Pancreas (tissue), 10 donors: Measurements from ENCODE around the gene CHST11. TPM values are rescaled to one million over a fixed set of nuclear protein-coding genes. Genes with fewer than 3 reads are reported as not detected.

Source experiments
- ATAC-seq, 4 donors: fragments of 200-7000 bp; cut with Tn5 transposase; one replicate each; pipeline versions ENCODE4 v1.8.0 to v1.9.1; 2020; ENCODE audit warnings: mild to moderate bottlenecking in 4 of 4, moderate library complexity in 4 of 4
- DNase-seq, 6 donors: peaks; one replicate each; pipeline ENCODE4 v3.0.0-alpha.2; 2020
- FAIRE-seq: peaks from 2 replicates; lab custom pipeline; 2012; peaks lifted over from hg19 to GRCh38; lab: Jason Lieb, UNC
- H3K27ac ChIP-seq, 4 donors: fragments of 200-600 bp; sonication (generic); 1 replicate in 3 of 4; 2 replicates in 1 of 4; pipeline versions ENCODE4 v1.5.0 to v1.8.0; 2020
- H3K27me3 ChIP-seq, 4 donors: fragments of 200-600 bp; one replicate each; pipeline ENCODE4 v1.8.0; 2021
- H3K36me3 ChIP-seq, 3 donors: fragments of 200-600 bp; sonication (generic) in 1 of 3; one replicate each; pipeline versions ENCODE4 v1.5.0 to v1.8.0; 2020 to 2021
- H3K4me1 ChIP-seq, 3 donors: fragments of 200-600 bp; one replicate each; pipeline ENCODE4 v1.8.0; 2021
- H3K4me3 ChIP-seq, 4 donors: fragments of 200-600 bp; sonication (generic) in 2 of 4; one replicate each; pipeline versions ENCODE4 v1.5.0 to v1.8.0; 2020 to 2021
- H3K9me3 ChIP-seq, 4 donors: fragments of 200-600 bp; one replicate each; pipeline ENCODE4 v1.8.0; 2021
- WGBS, 2 donors: extraction: QIAGEN DNeasy Blood & Tissue Kit; methylation state at CpG; one replicate each; pipeline ENCODE4 v1.1.7; 2013; 5-methylcytosine and 5-hydroxymethylcytosine counted together
- intact Hi-C, 3 donors: fragments of 100-400 bp; cut with DNase I; formaldehyde crosslinking; loops; one replicate each; pipeline versions ENCODE4 v1.11.1 to v1.14.2; 2022
- polyA plus RNA-seq, 2 donors: library from polyadenylated mRNA; stranded (reverse); fragments of 200-250 nt; gene quantifications; one replicate each; pipeline ENCODE4 v1.2.3, GENCODE V29; 2013
- total RNA-seq, 6 donors: library from RNA; stranded (reverse); fragmentation: NEBNext Ultra II Directional in 4 of 6; extraction: Animal tissue kit (Norgen Biotek cat#: 25700) in 4 of 6; gene quantifications; one replicate each; pipeline versions ENCODE4 v1.2.1 to v1.2.4, GENCODE V29; 2021 to 2023
- TF ChIP-seq, protein P1 (sequence below), 4 donors: fragments of 200-600 bp; sonication (generic) in 3 of 4; IDR thresholded peaks; one replicate each; pipeline versions ENCODE4 v1.5.0 to v1.8.0; 2021; ENCODE audit warnings: antibody characterized with exemption in 4 of 4
- donor health status: healthy with polysubstance abuse.
- donor health status: DM: no; HTN: no; CAD: no; lungs with moderate emphysema.
- donor health status: DM: no; HTN: no; CAD: no.
- donor health status: control.
- donor health status: control.
- donor health status: Bipolar disorder and iron deficiency.
- donor health status: DM: yes; HTN: yes; CAD: no.
- donor health status: DM: no; HTN: no; CAD: no.
- donor health status: DM: no; HTN: no; CAD: no.
- donor health status: DM: yes; HTN: yes; CAD: no.

CHST11 gene
- total and polyA plus RNA-seq, 8 donors: 1.1 to 14.8 (median 7.8) TPM

DNA sequence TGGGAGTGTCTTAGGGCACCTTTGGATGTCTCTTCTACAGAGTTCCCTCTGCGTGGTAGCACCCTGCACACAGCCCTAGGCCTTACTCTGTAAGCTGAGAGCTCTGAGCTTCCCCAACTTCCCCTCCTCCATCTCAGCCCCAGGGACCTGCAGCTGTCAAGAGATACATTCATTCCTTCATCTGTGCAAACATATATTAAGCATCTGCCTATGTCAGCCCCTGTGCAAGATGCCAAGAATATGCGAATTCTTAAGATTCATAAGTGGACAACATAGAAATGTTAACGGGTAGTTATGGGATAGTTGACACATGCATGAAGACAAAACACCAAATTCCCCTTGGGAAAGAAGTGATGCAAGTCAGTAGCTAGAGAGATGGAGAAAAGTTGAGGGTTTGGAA, 310.5 kb downstream of the CHST11 start:
- intact Hi-C loops: no loop called here
- Histone ChIP-seq H3K4me1 (no peaks in the 10 kb centered on the region), H3K4me3 (no peak overlapping the region), H3K27me3 (no peaks in the 10 kb centered on the region), H3K27ac (no peak overlapping the region), H3K36me3 (no peaks in the 10 kb centered on the region), H3K9me3 (no peaks in the 10 kb centered on the region)
- no peak for FAIRE-seq
- no peak for DNase-seq
- WGBS, 2 donors: 93% methylated on average over 3 of the region's 3 CpGs
- ATAC-seq: no peak
- TF ChIP-seq, protein P1, sequence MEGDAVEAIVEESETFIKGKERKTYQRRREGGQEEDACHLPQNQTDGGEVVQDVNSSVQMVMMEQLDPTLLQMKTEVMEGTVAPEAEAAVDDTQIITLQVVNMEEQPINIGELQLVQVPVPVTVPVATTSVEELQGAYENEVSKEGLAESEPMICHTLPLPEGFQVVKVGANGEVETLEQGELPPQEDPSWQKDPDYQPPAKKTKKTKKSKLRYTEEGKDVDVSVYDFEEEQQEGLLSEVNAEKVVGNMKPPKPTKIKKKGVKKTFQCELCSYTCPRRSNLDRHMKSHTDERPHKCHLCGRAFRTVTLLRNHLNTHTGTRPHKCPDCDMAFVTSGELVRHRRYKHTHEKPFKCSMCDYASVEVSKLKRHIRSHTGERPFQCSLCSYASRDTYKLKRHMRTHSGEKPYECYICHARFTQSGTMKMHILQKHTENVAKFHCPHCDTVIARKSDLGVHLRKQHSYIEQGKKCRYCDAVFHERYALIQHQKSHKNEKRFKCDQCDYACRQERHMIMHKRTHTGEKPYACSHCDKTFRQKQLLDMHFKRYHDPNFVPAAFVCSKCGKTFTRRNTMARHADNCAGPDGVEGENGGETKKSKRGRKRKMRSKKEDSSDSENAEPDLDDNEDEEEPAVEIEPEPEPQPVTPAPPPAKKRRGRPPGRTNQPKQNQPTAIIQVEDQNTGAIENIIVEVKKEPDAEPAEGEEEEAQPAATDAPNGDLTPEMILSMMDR (IDR thresholded peaks at IDR 0.05): no peak

DNA sequence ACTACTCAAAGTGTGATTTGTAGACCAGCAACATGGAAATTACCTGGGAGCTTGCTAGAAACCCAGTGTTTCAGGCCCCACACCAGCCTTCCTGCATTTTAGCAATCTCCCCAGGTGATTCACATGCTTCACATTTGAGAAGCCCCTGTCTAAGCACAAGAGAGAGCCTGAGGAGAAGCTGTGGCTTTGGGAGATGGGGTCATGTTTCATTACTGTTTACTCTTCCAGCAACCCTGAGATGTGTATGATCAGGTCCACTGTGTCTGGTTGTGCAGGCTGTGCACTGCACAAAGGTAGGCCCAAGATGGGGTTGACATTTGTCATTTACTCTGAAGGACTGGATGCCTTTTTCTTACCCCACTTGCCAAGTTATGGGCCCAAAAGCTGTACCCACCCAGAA, 311.3 kb downstream of the CHST11 start:
- DNase-seq (no peak), ATAC-seq (no peak), FAIRE-seq (no peak)
- H3K27ac ChIP-seq: no peak overlapping the region
- H3K4me1 ChIP-seq: no peaks in the 10 kb centered on the region
- no peaks in the 10 kb centered on the region for H3K36me3 ChIP-seq
- intact Hi-C loops: no loop called here
- TF ChIP-seq, protein P1 (IDR thresholded peaks at IDR 0.05): no peak
- H3K9me3 ChIP-seq: no peaks in the 10 kb centered on the region
- no peak overlapping the region for H3K4me3 ChIP-seq
- no peaks in the 10 kb centered on the region for H3K27me3 ChIP-seq

DNA sequence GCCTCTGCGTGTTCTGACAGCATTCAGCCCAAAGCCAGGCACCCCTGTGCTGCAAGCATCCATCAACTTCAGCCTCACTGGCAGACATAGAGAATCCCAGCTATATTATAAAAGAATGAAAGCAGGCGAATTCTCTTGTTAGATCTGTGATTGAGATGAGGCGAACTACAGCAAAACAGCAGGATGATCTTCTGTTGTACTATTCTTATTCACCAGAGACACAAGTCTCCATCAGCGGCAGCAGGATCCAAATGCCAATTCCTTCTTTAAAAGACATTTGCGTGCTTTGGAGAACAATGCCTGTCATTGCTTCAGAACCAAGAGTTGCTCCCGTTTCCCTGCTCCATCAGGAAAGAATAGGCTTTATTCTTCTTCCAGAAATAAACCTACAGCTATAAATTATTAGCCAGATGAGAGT, 312.4 kb downstream of the CHST11 start:
- no peak overlapping the region for H3K27ac ChIP-seq
- no peak overlapping the region for H3K4me3 ChIP-seq
- H3K9me3 ChIP-seq: no peaks in the 10 kb centered on the region
- H3K27me3 ChIP-seq: no peaks in the 10 kb centered on the region
- FAIRE-seq: no peak
- TF ChIP-seq, protein P1 (IDR thresholded peaks at IDR 0.05): no peak
- no peak for DNase-seq
- H3K36me3 ChIP-seq: no peaks in the 10 kb centered on the region
- H3K4me1 ChIP-seq: no peaks in the 10 kb centered on the region
- ATAC-seq: no peak
- intact Hi-C loops: no loop called here
- WGBS, 2 donors: 75 to 81% methylated on average over 6 of the region's 6 CpGs

DNA sequence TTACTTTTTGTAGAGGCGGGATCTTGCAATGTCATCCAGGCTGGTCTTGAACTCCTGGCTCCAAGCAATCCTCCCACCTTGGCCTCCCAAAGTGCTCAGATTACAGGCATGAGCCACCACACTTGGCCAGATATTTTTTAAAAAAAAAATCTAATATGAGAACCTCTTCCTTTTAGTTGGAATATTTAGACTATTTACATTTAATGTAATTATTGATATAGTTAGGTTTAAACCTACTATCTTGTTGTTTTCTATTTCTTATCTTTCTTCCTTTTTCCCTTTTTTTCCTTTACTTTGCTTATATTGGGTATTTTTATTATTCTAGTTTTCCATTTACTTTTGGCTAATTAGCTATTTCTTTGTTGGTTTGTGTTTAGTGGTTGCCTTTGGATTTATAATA, 315.6 kb downstream of the CHST11 start:
- no peak overlapping the region for H3K4me3 ChIP-seq
- ATAC-seq (no peak), DNase-seq (no peak), FAIRE-seq (no peak)
- no peaks in the 10 kb centered on the region for H3K9me3 ChIP-seq
- TF ChIP-seq, protein P1 (IDR thresholded peaks at IDR 0.05): no peak
- H3K36me3 ChIP-seq: no peaks in the 10 kb centered on the region
- WGBS, 2 donors: 94 to 95% methylated on average over 1 of the region's 1 CpG
- H3K27me3 ChIP-seq: no peaks in the 10 kb centered on the region
- H3K4me1 ChIP-seq: no peaks in the 10 kb centered on the region
- H3K27ac ChIP-seq: no peak overlapping the region
- intact Hi-C loops: no loop called here

DNA sequence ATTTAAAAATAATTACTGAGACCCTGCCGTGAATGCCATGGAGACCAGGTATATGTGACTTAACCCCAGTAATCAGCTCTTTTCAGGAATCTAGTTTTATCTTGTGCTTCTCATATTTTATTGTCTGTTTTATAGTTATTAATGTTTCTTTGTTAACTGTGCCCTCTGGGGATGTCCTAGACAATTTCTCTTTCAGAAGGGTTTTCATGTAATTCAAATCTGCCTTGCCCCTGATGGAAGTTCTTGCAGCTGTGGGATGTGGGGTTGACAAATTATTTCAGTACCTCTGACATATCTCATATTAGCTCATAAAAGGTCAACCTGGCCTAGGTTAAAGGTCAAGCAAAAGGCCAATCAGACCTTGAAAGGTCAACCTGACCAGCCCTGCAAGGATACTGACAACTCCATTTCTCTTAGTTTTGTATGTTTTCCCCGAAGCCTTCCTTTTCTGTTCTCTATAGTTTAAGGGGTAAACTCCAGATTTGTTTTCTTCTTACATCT, 319.0 kb downstream of the CHST11 start:
- H3K9me3 ChIP-seq: no peaks in the 10 kb centered on the region
- peaks cover 0 to 8% (median 3%) of the 10 kb centered on the region in 3 donors for H3K4me1 ChIP-seq
- DNase-seq (no peak), ATAC-seq (no peak), FAIRE-seq (no peak)
- WGBS, 2 donors: 90 to 96% methylated on average over 2 of the region's 2 CpGs
- no peaks in the 10 kb centered on the region for H3K36me3 ChIP-seq
- intact Hi-C loops: no loop called here
- H3K27me3 ChIP-seq: no peaks in the 10 kb centered on the region
- TF ChIP-seq, protein P1 (IDR thresholded peaks at IDR 0.05): no peak
- H3K4me3 ChIP-seq: no peak overlapping the region
- H3K27ac ChIP-seq: no peak overlapping the region
